ENCODE measurements around the gene MASP2.

GRCh38 chr1:11059155-11059967 is 12.3 kb upstream of the MASP2 start:
- TF ChIP-seq CTCF (IDR thresholded peaks at IDR 0.05) = no peak
- no peak for TF ChIP-seq POLR2AphosphoS5 (IDR thresholded peaks at IDR 0.05)
- no peak for TF ChIP-seq POLR2A (IDR thresholded peaks at IDR 0.05)
